UCSD-AML1 (cell line): ENCODE measurements around the gene RTF1.

Experiments used
- DNase-seq: peaks from one replicate; lab custom pipeline; 2025; ENCODE audit not compliant: unreplicated experiment; lab: John Stamatoyannopoulos, UW

Gene RTF1

GRCh38 chr15:41502795-41503668 lies 86.1 kb downstream of the RTF1 start:
- DNase-seq: peak; percentile 73

- DNase-seq: no peak
Measured at GRCh38 chr15:41503669-41504010, 86.7 kb downstream of the RTF1 start.

- DNase-seq: no peak
Measured at GRCh38 chr15:41504751-41505492, 88.0 kb downstream of the RTF1 start.

- no peak for DNase-seq
Measured at GRCh38 chr15:41505776-41506175, 88.9 kb downstream of the RTF1 start.

- DNase-seq: no peak
Measured at GRCh38 chr15:41506796-41507341, 90.0 kb downstream of the RTF1 start.

GRCh38 chr15:41507820-41508290 lies 91.0 kb downstream of the RTF1 start:
- no peak for DNase-seq

- DNase-seq: no peak
Measured at GRCh38 chr15:41510728-41511127, 93.8 kb downstream of the RTF1 start.

- no peak for DNase-seq
Measured at GRCh38 chr15:41511331-41511898, 94.5 kb downstream of the RTF1 start.

- DNase-seq: no peak
Measured at GRCh38 chr15:41511899-41512369, 95.0 kb downstream of the RTF1 start.

GRCh38 chr15:41512512-41512939 lies 95.6 kb downstream of the RTF1 start:
- DNase-seq: no peak

- peak; percentile 41 for DNase-seq
Measured at GRCh38 chr15:41512940-41513505, 96.1 kb downstream of the RTF1 start.

GRCh38 chr15:41513506-41514227 lies 96.8 kb downstream of the RTF1 start, which contains the start of gene LTK:
Gene LTK (minus strand): TSS chr15:41513827. CDS start chr15:41513709, 118 bp downstream.
- peak; percentile 77 for DNase-seq

- no peak for DNase-seq
Measured at GRCh38 chr15:41517895-41518449, 101.1 kb downstream of the RTF1 start.

- no peak for DNase-seq
Measured at GRCh38 chr15:41520636-41521035, 103.7 kb downstream of the RTF1 start.

GRCh38 chr15:41521614-41522013 lies 104.7 kb downstream of the RTF1 start:
- no peak for DNase-seq

GRCh38 chr15:41523097-41523496 lies 106.2 kb downstream of the RTF1 start:
- DNase-seq: no peak

GRCh38 chr15:41530363-41530956 lies 113.6 kb downstream of the RTF1 start:
- DNase-seq: no peak
